ENCODE measurements around the gene IFFO2. TPM values are rescaled to one million over a fixed set of nuclear protein-coding genes. Genes with fewer than 3 reads are reported as not detected.

IFFO2 gene
- total RNA-seq, 3 donors from 2014 or later (not counting 1 experiment from before 2014, with no cell fraction given): 52.4 to 105 (median 66.5) TPM

GRCh38 chr1:18991585-18991984, 35.1 kb upstream of the IFFO2 start:
- Mint-ChIP-seq H3K27ac (no peak overlapping the region), H3K36me3 (no peaks in the 10 kb centered on the region), H3K27me3 (ENCODE audit: low read depth in 2 of 2) (peaks cover 9 to 15% of the 10 kb centered on the region in 2 donors), H3K4me1 (peaks cover 4% of the 10 kb centered on the region in 2 donors), H3K9me3 (no peaks in the 10 kb centered on the region), H3K4me3 (no peak overlapping the region)
- Histone ChIP-seq H3K4me1 (ENCODE audit: control insufficient read depth, insufficient read depth, low read length) (peaks cover 4% of the 10 kb centered on the region), H3K27me3 (ENCODE audit: control insufficient read depth, insufficient read depth, low read length) (no peaks in the 10 kb centered on the region), H3K36me3 (ENCODE audit: control insufficient read depth, insufficient read depth, low read length) (no peaks in the 10 kb centered on the region), H3K4me3 (ENCODE audit: low read length) (no peak overlapping the region), H3K9me3 (ENCODE audit: control insufficient read depth, insufficient read depth, low read length) (no peaks in the 10 kb centered on the region), H3K27ac (ENCODE audit: low read length) (no peak overlapping the region)
- ATAC-seq (no peak), DNase-seq (no peak)
- 98% methylated on average over 3 of the region's 3 CpGs for WGBS (ENCODE audit: insufficient coverage)
- TF ChIP-seq, protein P1, sequence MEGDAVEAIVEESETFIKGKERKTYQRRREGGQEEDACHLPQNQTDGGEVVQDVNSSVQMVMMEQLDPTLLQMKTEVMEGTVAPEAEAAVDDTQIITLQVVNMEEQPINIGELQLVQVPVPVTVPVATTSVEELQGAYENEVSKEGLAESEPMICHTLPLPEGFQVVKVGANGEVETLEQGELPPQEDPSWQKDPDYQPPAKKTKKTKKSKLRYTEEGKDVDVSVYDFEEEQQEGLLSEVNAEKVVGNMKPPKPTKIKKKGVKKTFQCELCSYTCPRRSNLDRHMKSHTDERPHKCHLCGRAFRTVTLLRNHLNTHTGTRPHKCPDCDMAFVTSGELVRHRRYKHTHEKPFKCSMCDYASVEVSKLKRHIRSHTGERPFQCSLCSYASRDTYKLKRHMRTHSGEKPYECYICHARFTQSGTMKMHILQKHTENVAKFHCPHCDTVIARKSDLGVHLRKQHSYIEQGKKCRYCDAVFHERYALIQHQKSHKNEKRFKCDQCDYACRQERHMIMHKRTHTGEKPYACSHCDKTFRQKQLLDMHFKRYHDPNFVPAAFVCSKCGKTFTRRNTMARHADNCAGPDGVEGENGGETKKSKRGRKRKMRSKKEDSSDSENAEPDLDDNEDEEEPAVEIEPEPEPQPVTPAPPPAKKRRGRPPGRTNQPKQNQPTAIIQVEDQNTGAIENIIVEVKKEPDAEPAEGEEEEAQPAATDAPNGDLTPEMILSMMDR (IDR thresholded peaks at IDR 0.05): no peak
- intact Hi-C loops (cut with micrococcal nuclease): no loop called here

GRCh38 chr1:18989896-18990295, 33.4 kb upstream of the IFFO2 start:
- H3K9me3 ChIP-seq (ENCODE audit: control insufficient read depth, insufficient read depth, low read length): no peaks in the 10 kb centered on the region
- intact Hi-C loops (cut with micrococcal nuclease): no loop called here
- H3K4me1 ChIP-seq (ENCODE audit: control insufficient read depth, insufficient read depth, low read length): no peaks in the 10 kb centered on the region
- H3K36me3 Mint-ChIP-seq: no peaks in the 10 kb centered on the region
- no peaks in the 10 kb centered on the region for H3K4me1 Mint-ChIP-seq
- H3K9me3 Mint-ChIP-seq: no peaks in the 10 kb centered on the region
- 87% methylated on average over 9 of the region's 9 CpGs for WGBS (ENCODE audit: insufficient coverage)
- H3K27me3 Mint-ChIP-seq (ENCODE audit: low read depth in 2 of 2): peaks cover 9 to 15% of the 10 kb centered on the region in 2 donors
- H3K4me3 ChIP-seq (ENCODE audit: low read length): no peak overlapping the region
- no peaks in the 10 kb centered on the region for H3K27me3 ChIP-seq (ENCODE audit: control insufficient read depth, insufficient read depth, low read length)
- DNase-seq: no peak
- TF ChIP-seq, protein P1 (IDR thresholded peaks at IDR 0.05): no peak
- H3K4me3 Mint-ChIP-seq: no peak overlapping the region
- no peak for ATAC-seq
- H3K27ac Mint-ChIP-seq: no peak overlapping the region
- no peaks in the 10 kb centered on the region for H3K36me3 ChIP-seq (ENCODE audit: control insufficient read depth, insufficient read depth, low read length)
- no peak overlapping the region for H3K27ac ChIP-seq (ENCODE audit: low read length)

- Histone ChIP-seq H3K9me3 (ENCODE audit: control insufficient read depth, insufficient read depth, low read length) (no peaks in the 10 kb centered on the region), H3K4me1 (ENCODE audit: control insufficient read depth, insufficient read depth, low read length) (no peaks in the 10 kb centered on the region), H3K4me3 (ENCODE audit: low read length) (no peak overlapping the region), H3K27ac (ENCODE audit: low read length) (no peak overlapping the region), H3K27me3 (ENCODE audit: control insufficient read depth, insufficient read depth, low read length) (no peaks in the 10 kb centered on the region), H3K36me3 (ENCODE audit: control insufficient read depth, insufficient read depth, low read length) (no peaks in the 10 kb centered on the region)
- WGBS (ENCODE audit: insufficient coverage): 83% methylated on average over 10 of the region's 11 CpGs
- H3K9me3 Mint-ChIP-seq: no peaks in the 10 kb centered on the region
- H3K36me3 Mint-ChIP-seq: no peaks in the 10 kb centered on the region
- H3K27ac Mint-ChIP-seq: no peak overlapping the region
- peaks cover 11 to 20% of the 10 kb centered on the region in 2 donors for H3K27me3 Mint-ChIP-seq (ENCODE audit: low read depth in 2 of 2)
- H3K4me3 Mint-ChIP-seq: no peak overlapping the region
- peak in 1 of 3 donors; percentile 24 for ATAC-seq
- DNase-seq: no peak
- no peaks in the 10 kb centered on the region for H3K4me1 Mint-ChIP-seq
- TF ChIP-seq, protein P1 (IDR thresholded peaks at IDR 0.05): no peak
- intact Hi-C loops (cut with micrococcal nuclease): no loop called here
Measured at GRCh38 chr1:18989176-18989799, 32.8 kb upstream of the IFFO2 start.

DNA sequence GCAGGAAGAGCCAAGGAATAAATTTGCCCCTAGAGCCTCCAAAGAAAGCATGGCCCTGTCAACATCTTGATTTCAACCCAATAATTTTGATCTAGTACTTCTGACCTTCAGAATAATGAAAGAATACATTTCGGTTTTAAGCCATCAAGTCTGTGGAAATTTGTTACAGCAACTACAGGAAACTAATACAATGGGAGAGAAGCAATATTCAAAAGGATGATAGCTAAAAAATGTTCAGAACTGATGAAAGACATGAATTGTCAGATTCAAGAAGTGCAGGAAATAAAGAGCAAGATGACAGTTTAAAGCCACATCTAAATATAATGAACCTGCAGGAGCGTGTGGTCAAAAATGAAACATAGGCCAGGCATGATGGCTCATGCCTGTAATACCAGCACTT, 24.8 kb upstream of the IFFO2 start:
- H3K36me3 Mint-ChIP-seq: peaks cover 5% of the 10 kb centered on the region
- Histone ChIP-seq H3K9me3 (ENCODE audit: control insufficient read depth, insufficient read depth, low read length) (no peaks in the 10 kb centered on the region), H3K4me3 (ENCODE audit: low read length) (no peak overlapping the region), H3K27me3 (ENCODE audit: control insufficient read depth, insufficient read depth, low read length) (no peaks in the 10 kb centered on the region), H3K36me3 (ENCODE audit: control insufficient read depth, insufficient read depth, low read length) (no peaks in the 10 kb centered on the region), H3K27ac (ENCODE audit: low read length) (no peak overlapping the region), H3K4me1 (ENCODE audit: control insufficient read depth, insufficient read depth, low read length) (no peaks in the 10 kb centered on the region)
- 95% methylated on average over 2 of the region's 2 CpGs for WGBS (ENCODE audit: insufficient coverage)
- TF ChIP-seq, protein P1 (IDR thresholded peaks at IDR 0.05): no peak
- no peak for ATAC-seq
- DNase-seq: no peak
- H3K9me3 Mint-ChIP-seq: no peaks in the 10 kb centered on the region
- peaks cover 29 to 40% of the 10 kb centered on the region in 2 donors for H3K27me3 Mint-ChIP-seq (ENCODE audit: low read depth in 2 of 2)
- no peak overlapping the region for H3K27ac Mint-ChIP-seq
- no peak overlapping the region for H3K4me3 Mint-ChIP-seq
- H3K4me1 Mint-ChIP-seq: no peaks in the 10 kb centered on the region
- intact Hi-C loops (cut with micrococcal nuclease): no loop called here

All from natural killer cell (primary cell).